Measurements from ENCODE around the gene CBX5. TPM values are rescaled to one million over a fixed set of nuclear protein-coding genes. Genes with fewer than 3 reads are reported as not detected.

The CBX5 gene
- total and polyA plus RNA-seq, 9 of the 15 experiments (the other 6 are each of a cell fraction or from before 2014, with no cell fraction given) = 32.6 to 102 (median 59.2) TPM

DNA sequence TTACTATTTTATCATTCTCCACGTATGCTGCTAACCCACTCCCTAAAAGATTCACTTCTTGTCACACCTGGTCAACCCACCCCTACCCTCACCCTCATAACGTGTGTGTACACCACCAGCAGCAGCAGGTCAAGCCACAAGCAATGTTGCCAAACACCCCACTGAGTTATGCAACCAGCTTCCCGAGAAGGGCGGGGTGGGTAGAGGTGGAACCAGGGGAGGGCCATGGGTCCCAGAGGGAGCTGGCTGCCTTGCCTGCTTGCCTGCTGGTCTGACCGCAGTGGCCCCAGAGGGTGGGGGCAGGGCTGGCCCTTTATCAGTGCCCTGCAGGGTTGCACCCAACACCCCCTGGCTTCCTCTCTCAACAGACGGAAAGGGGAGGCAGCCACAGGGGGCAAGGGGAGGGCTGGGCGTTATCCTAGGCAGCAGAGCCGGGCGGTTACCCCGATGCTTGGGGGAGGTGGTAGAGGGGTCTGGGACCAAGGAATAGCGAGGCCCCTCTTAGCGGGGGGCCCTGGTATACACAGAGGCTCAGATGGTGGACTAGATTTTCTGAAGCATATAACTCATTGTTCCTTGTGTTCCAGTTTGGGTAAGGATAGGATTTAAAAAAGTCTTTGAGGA lies 24.4 kb upstream of the CBX5 start (continued):
- peak; percentile 80; the same call in 1 of the 2 replicates for TF ChIP-seq ZKSCAN8 (CRISPR knock-in tag; IDR thresholded peaks at IDR 0.05)
- TF ChIP-seq, protein P1, sequence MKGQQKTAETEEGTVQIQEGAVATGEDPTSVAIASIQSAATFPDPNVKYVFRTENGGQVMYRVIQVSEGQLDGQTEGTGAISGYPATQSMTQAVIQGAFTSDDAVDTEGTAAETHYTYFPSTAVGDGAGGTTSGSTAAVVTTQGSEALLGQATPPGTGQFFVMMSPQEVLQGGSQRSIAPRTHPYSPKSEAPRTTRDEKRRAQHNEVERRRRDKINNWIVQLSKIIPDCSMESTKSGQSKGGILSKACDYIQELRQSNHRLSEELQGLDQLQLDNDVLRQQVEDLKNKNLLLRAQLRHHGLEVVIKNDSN (CRISPR knock-in tag; IDR thresholded peaks at IDR 0.05) = no peak
- TF ChIP-seq CHD1 (IDR thresholded peaks at IDR 0.05; ENCODE audit: low read length) = no peak
- TF ChIP-seq ZNF354B (CRISPR knock-in tag; IDR thresholded peaks at IDR 0.05) = no peak
- TF ChIP-seq PHB (CRISPR knock-in tag; IDR thresholded peaks at IDR 0.05) = no peak
- TF ChIP-seq RBM15 (IDR thresholded peaks at IDR 0.05; ENCODE audit: insufficient read depth, low read length) = no peak
- no peak for TF ChIP-seq SIX5 (IDR thresholded peaks at IDR 0.05; ENCODE audit: borderline replicate concordance in 1 of 2, insufficient read depth in 1 of 2, low read depth in 1 of 2, low read length in 2 of 2)
- TF ChIP-seq LEF1 (IDR thresholded peaks at IDR 0.05) = peak; percentile 99
- no peak for TF ChIP-seq PHF8 (IDR thresholded peaks at IDR 0.05; ENCODE audit: borderline replicate concordance, low read length)
- TF ChIP-seq SIN3B (IDR thresholded peaks at IDR 0.05; ENCODE audit: low read depth) = no peak
- TF ChIP-seq CTBP1 (IDR thresholded peaks at IDR 0.05; ENCODE audit: borderline replicate concordance) = peak; percentile 93
- no peak for TF ChIP-seq ZNF436 (CRISPR knock-in tag; IDR thresholded peaks at IDR 0.05)
- TF ChIP-seq FOXA1 (IDR thresholded peaks at IDR 0.05; ENCODE audit: borderline replicate concordance) = no peak
- peak; percentile 69; the same call in 1 of the 2 replicates for TF ChIP-seq ERF (CRISPR knock-in tag; IDR thresholded peaks at IDR 0.05)
- TF ChIP-seq ZNF134 (CRISPR knock-in tag; conservative IDR thresholded peaks at IDR 0.05) = 0 out of 2 replicates have a peak, but pooled peaks have one; percentile 10
- TF ChIP-seq, protein P2, sequence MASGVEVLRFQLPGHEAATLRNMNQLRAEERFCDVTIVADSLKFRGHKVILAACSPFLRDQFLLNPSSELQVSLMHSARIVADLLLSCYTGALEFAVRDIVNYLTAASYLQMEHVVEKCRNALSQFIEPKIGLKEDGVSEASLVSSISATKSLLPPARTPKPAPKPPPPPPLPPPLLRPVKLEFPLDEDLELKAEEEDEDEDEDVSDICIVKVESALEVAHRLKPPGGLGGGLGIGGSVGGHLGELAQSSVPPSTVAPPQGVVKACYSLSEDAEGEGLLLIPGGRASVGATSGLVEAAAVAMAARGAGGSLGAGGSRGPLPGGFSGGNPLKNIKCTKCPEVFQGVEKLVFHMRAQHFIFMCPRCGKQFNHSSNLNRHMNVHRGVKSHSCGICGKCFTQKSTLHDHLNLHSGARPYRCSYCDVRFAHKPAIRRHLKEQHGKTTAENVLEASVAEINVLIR (CRISPR knock-in tag; IDR thresholded peaks at IDR 0.05) = no peak
- TF ChIP-seq CBX1 (IDR thresholded peaks at IDR 0.05; ENCODE audit: low read depth) = peak; percentile 53; the same call in 1 of the 2 replicates
- TF ChIP-seq E2F6 (IDR thresholded peaks at IDR 0.05; ENCODE audit: borderline replicate concordance in 1 of 2, extremely low read depth in 1 of 2, insufficient read depth in 1 of 2, insufficient read length in 1 of 2, low read depth in 1 of 2, low read length in 1 of 2, poor library complexity in 1 of 2, severe bottlenecking in 1 of 2) = no peak
- 0 out of 2 replicates have a peak, but pooled peaks have one; percentile 32 for TF ChIP-seq POLR2AphosphoS2 (IDR thresholded peaks at IDR 0.05; ENCODE audit: low read length)
- TF ChIP-seq SAFB2 (IDR thresholded peaks at IDR 0.05; ENCODE audit: borderline replicate concordance, low read depth, low read length, severe bottlenecking) = no peak
- peak; percentile 99 for TF ChIP-seq GATA2 (CRISPR knock-in tag; IDR thresholded peaks at IDR 0.05)
- peak; percentile 84 for TF ChIP-seq TARDBP (IDR thresholded peaks at IDR 0.05)
- no peak for TF ChIP-seq ILK (tag; IDR thresholded peaks at IDR 0.05; ENCODE audit: borderline replicate concordance, low read depth)
- peak; percentile 94 to 95 for TF ChIP-seq TRIM24 (IDR thresholded peaks at IDR 0.05)
- peak; percentile 94 for TF ChIP-seq HDAC2 (IDR thresholded peaks at IDR 0.05)
- peak; percentile 84 for TF ChIP-seq ZBTB17 (CRISPR knock-in tag; IDR thresholded peaks at IDR 0.05)
- peak; percentile 97 for TF ChIP-seq MBD2 (IDR thresholded peaks at IDR 0.05; ENCODE audit: borderline replicate concordance, low read depth)
- peak; percentile 97 for TF ChIP-seq SMARCE1 (IDR thresholded peaks at IDR 0.05)
